GF-D8 (cell line): Measurements from ENCODE around the gene ANKIB1.

Source experiments
- DNase-seq: peaks from one replicate; lab custom pipeline; 2025; lab: John Stamatoyannopoulos, UW

Gene ANKIB1

GRCh38 chr7:92268921-92269320, 23.1 kb downstream of the ANKIB1 start:
- DNase-seq, result no peak

- DNase-seq, result no peak
Observed at GRCh38 chr7:92275327-92275726, 29.6 kb downstream of the ANKIB1 start.

- DNase-seq, result no peak
Observed at GRCh38 chr7:92276460-92276864, 30.7 kb downstream of the ANKIB1 start.

- DNase-seq, result no peak
Observed at GRCh38 chr7:92279396-92280031, 33.7 kb downstream of the ANKIB1 start.

GRCh38 chr7:92281031-92281430, 35.3 kb downstream of the ANKIB1 start:
- DNase-seq, result no peak

GRCh38 chr7:92282221-92282814, 36.5 kb downstream of the ANKIB1 start:
- DNase-seq, result no peak

- DNase-seq, result no peak
Observed at GRCh38 chr7:92282930-92283329, 37.2 kb downstream of the ANKIB1 start.

- DNase-seq, result no peak
Observed at GRCh38 chr7:92289321-92289720, 43.5 kb downstream of the ANKIB1 start.

- DNase-seq, result no peak
Observed at GRCh38 chr7:92292981-92293380, 47.2 kb downstream of the ANKIB1 start.

GRCh38 chr7:92293896-92294590, 48.3 kb downstream of the ANKIB1 start:
- no peak for DNase-seq

GRCh38 chr7:92295391-92295790, 49.6 kb downstream of the ANKIB1 start:
- DNase-seq, result no peak

GRCh38 chr7:92296235-92296634, 50.5 kb downstream of the ANKIB1 start:
- no peak for DNase-seq

GRCh38 chr7:92296880-92297445, 51.2 kb downstream of the ANKIB1 start:
- DNase-seq, result no peak

GRCh38 chr7:92297736-92298135, 52.0 kb downstream of the ANKIB1 start:
- no peak for DNase-seq

- DNase-seq, result no peak
Observed at GRCh38 chr7:92303761-92304160, 58.0 kb downstream of the ANKIB1 start.

GRCh38 chr7:92304406-92304893, 58.7 kb downstream of the ANKIB1 start:
- no peak for DNase-seq

- no peak for DNase-seq
Observed at GRCh38 chr7:92306153-92306552, 60.4 kb downstream of the ANKIB1 start.

- no peak for DNase-seq
Observed at GRCh38 chr7:92313055-92313454, 67.3 kb downstream of the ANKIB1 start.

- DNase-seq, result no peak
Observed at GRCh38 chr7:92319243-92319642, 73.5 kb downstream of the ANKIB1 start.

GRCh38 chr7:92325173-92325572, 79.4 kb downstream of the ANKIB1 start:
- DNase-seq, result no peak

- no peak for DNase-seq
Observed at GRCh38 chr7:92325858-92326257, 80.1 kb downstream of the ANKIB1 start.

GRCh38 chr7:92330835-92331438, 85.2 kb downstream of the ANKIB1 start:
- DNase-seq, result no peak

GRCh38 chr7:92331508-92331907, 85.7 kb downstream of the ANKIB1 start:
- DNase-seq, result no peak
